Nucleus accumbens (tissue), 56 donors: Measurements from ENCODE around the gene NPR3.

ENCODE experiments used
- DNase-seq, 56 donors: peaks; one replicate each; lab custom pipeline; 2025; lab: John Stamatoyannopoulos, UW

NPR3 gene

GRCh38 chr5:32754284-32754683 is 43.2 kb downstream of the NPR3 start:
- no peak for DNase-seq

GRCh38 chr5:32760091-32760509 is 49.0 kb downstream of the NPR3 start:
- no peak for DNase-seq

- no peak for DNase-seq
These were observed 54.1 kb downstream of the NPR3 start for GRCh38 chr5:32765266-32765665.

- no peak for DNase-seq
These were observed 56.9 kb downstream of the NPR3 start for GRCh38 chr5:32767948-32768467.

DNA sequence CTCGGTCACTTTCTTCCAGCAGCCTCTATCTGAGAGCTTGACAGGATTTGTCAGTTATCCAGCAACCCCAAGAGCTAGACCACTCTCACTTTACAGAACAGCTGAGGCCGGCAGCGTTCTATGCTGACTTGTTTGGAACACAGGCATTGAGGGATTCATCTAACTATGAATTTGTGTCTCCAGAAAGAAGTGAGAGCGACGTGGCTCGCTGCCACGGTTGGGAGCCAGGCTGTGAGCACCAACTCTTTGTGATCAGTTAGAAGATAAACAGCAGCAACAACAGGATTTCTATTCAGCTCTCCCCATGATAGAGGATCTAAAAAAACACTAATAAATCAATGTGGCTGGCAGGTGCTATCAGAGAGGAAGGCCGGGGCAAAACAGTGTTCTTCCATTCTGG is 58.6 kb downstream of the NPR3 start:
- DNase-seq, result no peak

DNA sequence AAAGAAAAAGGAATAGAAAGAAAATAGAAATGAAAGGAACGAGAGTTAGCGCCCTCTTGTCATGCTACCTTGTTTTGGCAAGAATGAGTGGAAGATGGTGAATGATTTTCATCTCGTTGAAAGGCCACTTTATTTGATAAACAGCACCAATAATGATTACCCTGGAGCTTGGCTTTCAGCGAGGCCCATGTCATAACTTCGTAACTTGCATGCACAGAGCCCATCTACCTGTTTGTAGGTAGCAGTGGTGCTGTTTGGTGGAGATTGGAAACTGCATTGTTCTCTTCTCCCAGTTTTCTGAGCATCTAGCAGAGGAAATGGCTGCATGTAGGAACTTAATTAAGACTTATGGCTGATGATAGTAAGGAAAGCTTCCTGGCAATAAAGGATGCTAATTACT is 59.3 kb downstream of the NPR3 start:
- no peak for DNase-seq

- DNase-seq, result no peak
These were observed 59.9 kb downstream of the NPR3 start for GRCh38 chr5:32771037-32771436.

DNA sequence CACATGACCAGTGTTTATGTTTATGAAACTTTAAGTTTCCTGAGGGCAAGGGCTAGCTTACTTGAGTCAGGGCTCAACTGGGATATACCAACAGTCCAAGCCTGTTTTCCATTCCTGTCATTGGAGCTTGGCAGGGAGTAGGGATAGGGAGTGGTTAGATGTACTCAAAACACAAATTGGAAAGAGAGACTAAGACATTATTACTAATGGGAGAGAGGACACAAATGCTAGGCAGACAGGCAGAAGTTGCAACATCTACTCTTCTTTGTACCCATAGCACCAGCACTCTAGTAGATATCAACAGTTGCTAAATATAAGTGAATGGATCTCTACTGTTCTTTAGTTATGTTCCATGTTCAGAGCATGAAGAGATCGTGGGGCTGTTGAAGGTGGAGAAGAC is 62.8 kb downstream of the NPR3 start:
- no peak for DNase-seq

GRCh38 chr5:32776200-32776599 is 65.1 kb downstream of the NPR3 start:
- no peak for DNase-seq

GRCh38 chr5:32777222-32777621 is 66.1 kb downstream of the NPR3 start:
- DNase-seq, result no peak

DNA sequence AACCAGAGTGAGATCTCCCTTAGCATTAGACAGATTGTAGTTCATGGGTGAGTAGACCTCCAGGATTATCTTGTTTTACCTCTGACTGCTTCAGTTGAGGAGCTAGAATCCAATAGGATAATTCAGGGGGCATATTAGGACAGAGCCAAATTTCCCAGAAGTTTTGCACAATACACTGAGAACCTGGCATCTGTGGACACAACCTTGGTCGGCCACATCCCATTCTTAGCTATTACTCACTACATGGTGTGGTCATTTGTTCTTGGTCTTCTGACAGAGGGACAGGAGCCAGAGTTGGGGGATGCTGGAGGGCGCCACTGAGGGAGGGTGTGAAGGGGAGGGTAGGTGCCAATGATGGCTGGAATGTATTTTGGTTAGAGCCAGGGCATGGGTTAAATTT is 66.6 kb downstream of the NPR3 start:
- DNase-seq, result no peak

GRCh38 chr5:32778403-32778802 is 67.3 kb downstream of the NPR3 start:
- no peak for DNase-seq

DNA sequence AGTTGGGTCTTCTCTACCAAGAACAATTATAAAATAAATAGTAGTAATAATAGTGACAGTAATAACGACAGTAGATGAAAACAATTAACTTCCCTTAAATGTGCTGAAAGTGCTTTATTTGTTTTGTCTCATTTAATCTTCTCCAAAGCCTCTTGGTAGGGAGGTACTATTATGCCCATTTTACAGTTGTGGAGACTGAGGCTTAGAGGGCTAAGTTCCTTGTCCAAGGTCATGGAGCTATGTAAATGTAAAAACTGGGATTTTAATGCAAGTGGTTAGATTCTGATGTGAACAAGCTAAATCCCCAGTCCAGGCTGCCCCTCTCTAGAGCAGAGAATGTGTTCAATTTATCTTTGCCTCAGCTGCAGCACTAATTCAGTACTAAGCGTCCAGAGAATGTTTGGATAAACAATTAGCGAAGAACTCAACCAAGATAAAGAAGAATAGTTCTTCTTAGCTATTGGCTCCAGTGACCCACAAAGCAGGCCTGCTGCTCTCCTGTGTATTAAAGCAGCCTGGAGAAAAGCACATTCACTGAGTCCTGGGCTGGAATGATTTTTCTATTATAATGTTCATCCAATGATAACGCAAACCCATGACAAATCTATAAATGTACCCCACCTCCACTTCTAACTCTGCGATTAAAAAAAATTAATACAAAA is 68.8 kb downstream of the NPR3 start:
- DNase-seq, result no peak

DNA sequence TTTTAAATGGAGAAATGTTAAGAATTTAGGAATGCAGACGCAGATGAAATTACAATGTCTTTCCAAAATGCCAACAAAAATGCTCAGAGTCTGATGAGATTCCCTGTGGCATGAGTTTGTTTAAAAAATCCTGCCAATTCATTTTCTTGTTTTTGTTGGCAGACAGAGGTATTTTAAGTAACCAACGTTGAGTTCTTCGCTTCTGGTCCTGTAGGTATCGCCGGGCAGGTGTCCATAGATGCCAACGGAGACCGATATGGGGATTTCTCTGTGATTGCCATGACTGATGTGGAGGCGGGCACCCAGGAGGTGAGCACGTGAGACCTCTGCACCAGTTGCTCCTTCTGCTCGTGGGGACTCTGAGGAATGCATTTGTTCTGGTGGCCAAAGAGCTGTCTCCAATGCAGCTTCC is 69.4 kb downstream of the NPR3 start:
- DNase-seq, result no peak

GRCh38 chr5:32783661-32784060 is 72.5 kb downstream of the NPR3 start:
- no peak for DNase-seq

DNA sequence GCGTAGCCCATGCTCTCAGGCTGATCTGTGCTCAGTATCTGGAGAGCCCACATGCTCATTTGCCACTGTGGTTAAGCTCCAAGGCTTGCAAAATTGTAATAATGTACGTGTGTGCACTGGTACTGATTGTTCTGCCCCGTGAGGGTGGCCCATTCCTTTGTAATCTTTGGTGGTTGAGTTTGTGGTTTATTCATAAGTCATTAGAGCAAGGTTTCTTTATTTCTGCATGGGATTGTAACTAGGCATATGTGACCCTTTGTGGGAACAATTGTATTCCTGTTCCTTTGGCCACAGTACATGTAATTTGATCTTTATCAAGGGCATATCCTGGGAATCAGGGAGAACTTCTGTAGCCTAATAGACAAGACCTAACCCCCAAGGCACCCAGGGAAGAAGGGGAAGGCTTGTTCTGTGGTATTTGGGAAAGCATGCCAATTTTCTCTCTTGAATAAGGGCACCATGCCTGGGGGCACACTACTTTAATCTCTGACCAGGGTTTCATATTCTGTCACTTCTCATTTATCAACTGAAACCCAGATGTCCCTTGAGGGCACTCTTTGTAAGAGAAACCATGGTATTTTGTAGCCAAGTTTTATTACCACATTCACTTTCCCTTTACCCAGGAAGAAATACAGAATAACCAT is 74.6 kb downstream of the NPR3 start:
- no peak for DNase-seq

- no peak for DNase-seq
These were observed 75.2 kb downstream of the NPR3 start for GRCh38 chr5:32786311-32786710.

GRCh38 chr5:32790411-32790951 is 79.4 kb downstream of the NPR3 start:
- no peak for DNase-seq

- DNase-seq, result no peak
These were observed 80.6 kb downstream of the NPR3 start for GRCh38 chr5:32791536-32792243.

DNA sequence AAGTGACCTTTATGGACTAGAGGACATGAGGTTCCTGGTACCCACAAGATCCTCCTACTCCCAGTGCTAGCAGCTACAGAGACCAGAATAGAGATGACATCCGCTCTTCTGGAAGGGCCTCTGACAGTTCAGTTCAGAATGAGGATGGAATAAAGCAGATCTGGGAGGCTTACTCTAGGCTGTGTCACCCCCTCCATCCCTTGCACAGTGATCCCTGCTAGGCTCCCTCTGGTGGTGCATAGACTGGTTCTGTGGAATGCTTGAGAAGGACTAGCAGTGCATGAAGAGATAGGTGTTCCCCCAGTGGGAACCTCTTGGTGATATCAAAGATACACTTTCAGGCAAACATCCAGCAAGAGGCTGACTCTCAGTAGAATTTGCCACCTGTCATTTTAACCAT is 83.0 kb downstream of the NPR3 start:
- DNase-seq, result no peak

GRCh38 chr5:32802764-32803163 is 91.6 kb downstream of the NPR3 start:
- no peak for DNase-seq
